ENCODE results near the gene ASB7.

The ASB7 gene

GRCh38 chr15:100595964-100596363, 6.4 kb upstream of the ASB7 start:
- no peak for DNase-seq (ENCODE audit: low read depth, low spot score)
- no peak overlapping the region for H3K4me3 ChIP-seq (ENCODE audit: low read depth, low read length)

GRCh38 chr15:100596792-100597191, 5.6 kb upstream of the ASB7 start:
- DNase-seq (ENCODE audit: low read depth, low spot score) = peak; percentile 36
- in situ Hi-C loops (cut with HindIII; ENCODE audit: low sequenced_read_pairs) = no loop called here
- TF ChIP-seq CTCF (IDR thresholded peaks at IDR 0.05; ENCODE audit: low read depth, low read length) = no peak
- H3K4me3 ChIP-seq (ENCODE audit: low read depth, low read length) = no peak overlapping the region

More at GRCh38 chr15:100595964-100596363, 6.4 kb upstream of the ASB7 start:
- in situ Hi-C loops (cut with HindIII; ENCODE audit: low sequenced_read_pairs) = no loop called here
- no peak for TF ChIP-seq CTCF (IDR thresholded peaks at IDR 0.05; ENCODE audit: low read depth, low read length)

DNA sequence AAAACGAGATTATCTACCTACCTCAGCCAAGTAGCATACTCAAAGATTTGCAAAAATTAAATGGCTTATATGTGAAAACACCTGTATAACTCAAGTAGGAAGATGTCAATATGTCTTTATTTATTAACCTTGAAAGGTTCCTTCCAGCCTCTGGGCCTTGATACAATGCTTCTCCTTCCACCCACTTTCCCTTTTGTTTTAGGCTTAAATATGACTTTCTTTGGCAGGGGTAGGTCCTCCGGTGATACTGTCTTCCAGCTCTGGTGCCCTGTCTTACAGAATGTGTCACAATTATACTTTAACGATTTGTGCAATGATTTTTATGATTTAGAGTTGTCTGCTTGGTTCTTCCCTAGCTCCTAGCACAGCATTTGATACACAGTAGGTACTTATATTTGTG, 4.5 kb upstream of the ASB7 start:
- no peak overlapping the region for H3K4me3 ChIP-seq (ENCODE audit: low read depth, low read length)
- no peak for DNase-seq (ENCODE audit: low read depth, low spot score)
- in situ Hi-C loops (cut with HindIII; ENCODE audit: low sequenced_read_pairs) = no loop called here
- no peak for TF ChIP-seq CTCF (IDR thresholded peaks at IDR 0.05; ENCODE audit: low read depth, low read length)

- no peak overlapping the region for H3K4me3 ChIP-seq (ENCODE audit: low read depth, low read length)
- TF ChIP-seq CTCF (IDR thresholded peaks at IDR 0.05; ENCODE audit: low read depth, low read length) = no peak
- in situ Hi-C loops (cut with HindIII; ENCODE audit: low sequenced_read_pairs) = no loop called here
- DNase-seq (ENCODE audit: low read depth, low spot score) = no peak
Measured at GRCh38 chr15:100598655-100599054, 3.7 kb upstream of the ASB7 start.

GRCh38 chr15:100601163-100601562, 1.2 kb upstream of the ASB7 start:
- TF ChIP-seq CTCF (IDR thresholded peaks at IDR 0.05; ENCODE audit: low read depth, low read length) = no peak
- peak overlapping the region; percentile 99 for H3K4me3 ChIP-seq (ENCODE audit: low read depth, low read length)
- DNase-seq (ENCODE audit: low read depth, low spot score) = no peak
- in situ Hi-C loops (cut with HindIII; ENCODE audit: low sequenced_read_pairs) = no loop called here

- in situ Hi-C loops (cut with HindIII; ENCODE audit: low sequenced_read_pairs) = no loop called here
- peak overlapping the region; percentile 99 for H3K4me3 ChIP-seq (ENCODE audit: low read depth, low read length)
- DNase-seq (ENCODE audit: low read depth, low spot score) = no peak
- no peak for TF ChIP-seq CTCF (IDR thresholded peaks at IDR 0.05; ENCODE audit: low read depth, low read length)
Measured at GRCh38 chr15:100601617-100602063, 749 bp upstream of the ASB7 start.
